Putamen (tissue), 1 donor: Measurements from ENCODE around the gene LRRC28.

Experiments
- DNase-seq: peaks from one replicate; pipeline ENCODE4 v3.0.0-alpha.2; 2016; ENCODE audit warnings: low spot score

LRRC28 gene

GRCh38 chr15:99343208-99343607 is 91.9 kb downstream of the LRRC28 start:
- DNase-seq = no peak

GRCh38 chr15:99343881-99344551 is 92.7 kb downstream of the LRRC28 start:
- no peak for DNase-seq

GRCh38 chr15:99344639-99345038 is 93.4 kb downstream of the LRRC28 start:
- no peak for DNase-seq

- DNase-seq = no peak
These were observed 94.0 kb downstream of the LRRC28 start for GRCh38 chr15:99345242-99345641.

- no peak for DNase-seq
These were observed 94.7 kb downstream of the LRRC28 start for GRCh38 chr15:99345832-99346462.

- no peak for DNase-seq
These were observed 96.3 kb downstream of the LRRC28 start for GRCh38 chr15:99347574-99347973.

GRCh38 chr15:99348412-99348811 is 97.1 kb downstream of the LRRC28 start:
- DNase-seq = no peak

GRCh38 chr15:99350408-99350807 is 99.1 kb downstream of the LRRC28 start:
- no peak for DNase-seq

- DNase-seq = no peak
These were observed 108.5 kb downstream of the LRRC28 start for GRCh38 chr15:99359769-99360168.

- DNase-seq = no peak
These were observed 110.4 kb downstream of the LRRC28 start for GRCh38 chr15:99361545-99362185.

- no peak for DNase-seq
These were observed 114.0 kb downstream of the LRRC28 start for GRCh38 chr15:99365242-99365641.

- DNase-seq = no peak
These were observed 114.7 kb downstream of the LRRC28 start for GRCh38 chr15:99366013-99366412.

GRCh38 chr15:99368743-99369142 is 117.5 kb downstream of the LRRC28 start:
- DNase-seq = no peak

GRCh38 chr15:99369196-99369595 is 117.9 kb downstream of the LRRC28 start:
- no peak for DNase-seq

- DNase-seq = no peak
These were observed 120.2 kb downstream of the LRRC28 start for GRCh38 chr15:99371180-99372103.

- DNase-seq = no peak
These were observed 133.9 kb downstream of the LRRC28 start for GRCh38 chr15:99385005-99385669.

- no peak for DNase-seq
These were observed 134.6 kb downstream of the LRRC28 start for GRCh38 chr15:99385865-99386264.

- DNase-seq = no peak
These were observed 135.1 kb downstream of the LRRC28 start for GRCh38 chr15:99386391-99386790.

GRCh38 chr15:99387421-99388168 is 136.3 kb downstream of the LRRC28 start:
- no peak for DNase-seq

GRCh38 chr15:99390667-99391066 is 139.4 kb downstream of the LRRC28 start:
- no peak for DNase-seq

- DNase-seq = no peak
These were observed 142.4 kb downstream of the LRRC28 start for GRCh38 chr15:99393641-99394040.
